Loucy (cell line): ENCODE data around the gene CACNA1A.

ENCODE experiments used
- CTCF ChIP-seq: fragments of 200-600 bp; sonication (generic); conservative IDR thresholded peaks from 2 replicates; pipeline ENCODE4 v1.5.1; 2014; ENCODE audit warnings: mild to moderate bottlenecking, antibody characterized with exemption, low read length
- EZH2phosphoT487 ChIP-seq: fragments of 200-600 bp; IDR thresholded peaks from 2 replicates; pipeline ENCODE4 v1.6.1; 2018; ENCODE audit warnings: antibody characterized with exemption, mild to moderate bottlenecking, moderate library complexity, borderline replicate concordance

GRCh38 chr19:13399746-13400145, 106.5 kb downstream of the CACNA1A start:
- TF ChIP-seq CTCF = no peak
- no peak for TF ChIP-seq EZH2phosphoT487
